Suprapubic skin (tissue), 4 donors: ENCODE results near the gene SND1. TPM values are rescaled to one million over a fixed set of nuclear protein-coding genes. Genes with fewer than 3 reads are reported as not detected.

Source experiments
- DNase-seq, 2 donors: peaks; one replicate each; pipeline ENCODE4 v3.0.0-alpha.2; 2019; ENCODE audit warnings: low spot score in 2 of 2
- H3K27ac ChIP-seq: fragments of 200-600 bp; sonication (generic); one replicate; pipeline ENCODE4 v1.5.1; 2019
- H3K27me3 ChIP-seq: fragments of 200-600 bp; sonication (generic); one replicate; pipeline ENCODE4 v1.5.1; 2019
- H3K36me3 ChIP-seq: fragments of 200-600 bp; sonication (generic); one replicate; pipeline ENCODE4 v1.5.1; 2019
- H3K4me1 ChIP-seq: fragments of 200-600 bp; sonication (generic); one replicate; pipeline ENCODE4 v1.5.1; 2019
- H3K4me3 ChIP-seq: fragments of 200-600 bp; sonication (generic); one replicate; pipeline ENCODE4 v1.5.1; 2019; ENCODE audit warnings: mild to moderate bottlenecking
- H3K9me3 ChIP-seq: fragments of 200-600 bp; sonication (generic); one replicate; pipeline ENCODE4 v1.5.1; 2019
- EP300 ChIP-seq: sonication (generic); formaldehyde crosslinking; IDR thresholded peaks from one replicate; pipeline ENCODE4 v1.6.1; 2017; ENCODE audit warnings: antibody characterized with exemption
- POLR2A ChIP-seq, 2 donors: fragments of 450-650 bp; IDR thresholded peaks; one replicate each; pipeline ENCODE4 v1.6.1; 2017; ENCODE audit warnings: antibody characterized with exemption in 2 of 2, mild to moderate bottlenecking in 2 of 2, moderate library complexity in 2 of 2
- POLR2AphosphoS5 ChIP-seq, 3 donors: sonication (generic); formaldehyde crosslinking; IDR thresholded peaks; one replicate each; pipeline ENCODE4 v1.6.1; 2017; ENCODE audit warnings: antibody characterized with exemption in 3 of 3
- WGBS: methylation state at CpG from one replicate; pipeline ENCODE4 v1.1.5; 2018; 5-methylcytosine and 5-hydroxymethylcytosine counted together
- total RNA-seq, 4 donors: library from RNA; depleted of rRNA; stranded (reverse); fragments of >200 nt; gene quantifications; one replicate each; pipeline ENCODE4 v1.1.0, GENCODE V29; 2016
- TF ChIP-seq, protein P1 (sequence below), 2 donors: fragments of 200-600 bp in 1 of 2; fragments of 450-650 bp in 1 of 2; sonication (generic) in 1 of 2; IDR thresholded peaks; one replicate each; pipeline ENCODE4 v1.5.1; 2016 to 2019; ENCODE audit warnings: antibody characterized with exemption in 2 of 2, mild to moderate bottlenecking in 1 of 2, moderate library complexity in 1 of 2

Gene SND1
- total RNA-seq, 4 donors from 2014 or later = 72.2 to 99.8 (median 77.2) TPM

DNA sequence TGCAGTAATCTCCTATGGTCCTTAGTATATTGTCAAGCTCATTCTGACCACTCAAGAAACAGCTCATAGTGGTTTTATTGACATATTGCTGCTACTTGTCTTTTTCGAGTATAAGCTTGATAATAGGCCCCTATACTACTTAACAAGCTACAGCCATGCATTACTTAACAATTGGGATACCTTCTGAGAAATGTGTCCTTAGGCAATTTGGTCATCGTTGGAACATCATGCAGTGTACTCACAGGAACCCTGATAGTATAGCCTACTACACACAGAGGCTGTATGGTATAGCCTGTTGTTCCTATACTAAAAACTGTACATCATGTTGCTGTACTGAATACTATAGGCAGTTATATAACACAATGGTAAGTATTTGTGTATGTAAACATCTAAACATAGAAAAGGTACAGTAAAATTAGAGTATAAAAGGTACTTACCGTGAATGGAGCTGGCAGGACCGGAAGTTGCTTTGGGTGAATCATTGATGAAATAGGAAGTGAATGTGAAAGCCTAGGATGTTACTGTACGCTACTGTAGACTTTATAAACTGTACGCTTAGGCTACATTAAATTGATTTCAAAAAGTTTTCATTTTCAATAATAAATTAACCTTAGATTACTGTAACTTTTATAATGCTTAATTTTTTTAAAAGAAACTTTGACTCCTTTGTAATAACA lies 218.4 kb downstream of the SND1 start:
- Histone ChIP-seq H3K27me3 (no peaks in the 10 kb centered on the region), H3K4me1 (no peaks in the 10 kb centered on the region), H3K9me3 (no peaks in the 10 kb centered on the region), H3K4me3 (no peak overlapping the region), H3K27ac (no peak overlapping the region), H3K36me3 (no peaks in the 10 kb centered on the region)
- TF ChIP-seq EP300 = no peak
- no peak for TF ChIP-seq POLR2AphosphoS5 (IDR thresholded peaks at IDR 0.05)
- TF ChIP-seq, protein P1, sequence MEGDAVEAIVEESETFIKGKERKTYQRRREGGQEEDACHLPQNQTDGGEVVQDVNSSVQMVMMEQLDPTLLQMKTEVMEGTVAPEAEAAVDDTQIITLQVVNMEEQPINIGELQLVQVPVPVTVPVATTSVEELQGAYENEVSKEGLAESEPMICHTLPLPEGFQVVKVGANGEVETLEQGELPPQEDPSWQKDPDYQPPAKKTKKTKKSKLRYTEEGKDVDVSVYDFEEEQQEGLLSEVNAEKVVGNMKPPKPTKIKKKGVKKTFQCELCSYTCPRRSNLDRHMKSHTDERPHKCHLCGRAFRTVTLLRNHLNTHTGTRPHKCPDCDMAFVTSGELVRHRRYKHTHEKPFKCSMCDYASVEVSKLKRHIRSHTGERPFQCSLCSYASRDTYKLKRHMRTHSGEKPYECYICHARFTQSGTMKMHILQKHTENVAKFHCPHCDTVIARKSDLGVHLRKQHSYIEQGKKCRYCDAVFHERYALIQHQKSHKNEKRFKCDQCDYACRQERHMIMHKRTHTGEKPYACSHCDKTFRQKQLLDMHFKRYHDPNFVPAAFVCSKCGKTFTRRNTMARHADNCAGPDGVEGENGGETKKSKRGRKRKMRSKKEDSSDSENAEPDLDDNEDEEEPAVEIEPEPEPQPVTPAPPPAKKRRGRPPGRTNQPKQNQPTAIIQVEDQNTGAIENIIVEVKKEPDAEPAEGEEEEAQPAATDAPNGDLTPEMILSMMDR (IDR thresholded peaks at IDR 0.05) = no peak
- TF ChIP-seq POLR2A (IDR thresholded peaks at IDR 0.05) = no peak
- WGBS = 85% methylated on average over 6 of the region's 6 CpGs
- DNase-seq = no peak

DNA sequence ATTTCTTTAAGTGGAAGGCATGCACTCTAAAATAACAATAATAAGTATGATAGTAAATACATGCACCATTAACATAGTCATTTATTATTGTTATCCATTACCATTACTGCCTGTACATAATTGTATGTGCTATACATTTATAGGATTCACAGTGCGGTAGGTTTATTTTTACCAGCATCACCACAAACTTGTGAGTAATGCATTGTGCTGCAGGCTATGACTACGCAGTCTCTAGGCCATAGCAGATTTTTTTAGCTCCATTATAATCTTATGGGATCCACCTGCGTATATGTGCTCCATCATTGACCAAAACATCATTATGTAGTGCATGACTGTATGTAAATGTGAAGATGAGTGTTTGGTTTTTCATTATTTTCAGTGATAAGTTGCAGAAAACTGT lies 219.2 kb downstream of the SND1 start:
- no peaks in the 10 kb centered on the region for H3K36me3 ChIP-seq
- no peaks in the 10 kb centered on the region for H3K4me1 ChIP-seq
- 97% methylated on average over 3 of the region's 3 CpGs for WGBS
- TF ChIP-seq POLR2AphosphoS5 (IDR thresholded peaks at IDR 0.05) (no peak), POLR2A (IDR thresholded peaks at IDR 0.05) (no peak), EP300 (no peak)
- TF ChIP-seq, protein P1 (IDR thresholded peaks at IDR 0.05) = no peak
- DNase-seq = no peak
- no peaks in the 10 kb centered on the region for H3K9me3 ChIP-seq
- H3K27ac ChIP-seq = no peak overlapping the region
- no peak overlapping the region for H3K4me3 ChIP-seq
- no peaks in the 10 kb centered on the region for H3K27me3 ChIP-seq

DNA sequence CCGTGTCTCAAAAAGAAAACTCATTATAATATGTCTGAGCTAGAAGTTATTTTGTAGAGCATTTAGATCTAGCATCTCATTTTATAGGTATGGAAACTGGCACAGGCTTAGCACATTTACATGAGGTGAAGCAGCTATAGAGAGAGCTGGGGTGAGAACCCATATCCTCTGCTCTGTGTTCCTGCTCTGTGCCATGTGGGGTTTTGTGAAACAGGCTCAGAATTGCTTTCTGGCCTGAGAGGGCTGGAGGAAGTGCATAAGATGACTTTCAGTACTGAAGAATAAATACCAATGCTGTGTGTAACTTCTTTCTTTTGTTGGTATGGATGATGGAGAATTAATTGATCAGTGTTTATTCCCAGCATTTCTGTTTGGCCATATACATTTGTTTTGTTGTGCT lies 220.1 kb downstream of the SND1 start:
- Histone ChIP-seq H3K36me3 (no peaks in the 10 kb centered on the region), H3K4me1 (no peaks in the 10 kb centered on the region), H3K4me3 (no peak overlapping the region), H3K27me3 (no peaks in the 10 kb centered on the region), H3K9me3 (no peaks in the 10 kb centered on the region), H3K27ac (no peak overlapping the region)
- TF ChIP-seq EP300 (no peak), POLR2AphosphoS5 (IDR thresholded peaks at IDR 0.05) (no peak), POLR2A (IDR thresholded peaks at IDR 0.05) (no peak)
- TF ChIP-seq, protein P1 (IDR thresholded peaks at IDR 0.05) = no peak
- 100% methylated on average over 1 of the region's 1 CpG for WGBS
- no peak for DNase-seq

DNA sequence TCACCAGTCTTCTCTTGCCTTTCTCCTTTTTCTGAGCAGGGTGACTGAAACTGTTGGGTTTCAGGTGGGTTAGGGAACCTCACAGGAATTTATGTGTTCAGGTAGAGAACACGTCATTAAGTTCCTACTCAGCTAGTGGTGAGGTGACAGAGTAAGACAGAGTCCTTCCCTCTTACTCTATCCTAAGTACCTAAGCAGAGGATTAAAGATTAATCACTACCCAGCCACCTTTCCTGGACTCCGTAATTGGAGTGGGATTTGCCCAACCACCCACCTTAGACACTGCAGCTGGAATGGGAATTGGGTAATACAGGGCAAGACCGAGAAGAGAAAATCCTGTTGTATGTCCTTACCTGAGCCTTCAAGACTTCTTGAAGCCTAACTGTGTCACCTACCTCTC lies 221.2 kb downstream of the SND1 start:
- no peak overlapping the region for H3K4me3 ChIP-seq
- no peak overlapping the region for H3K27ac ChIP-seq
- 93% methylated on average over 3 of the region's 3 CpGs for WGBS
- H3K9me3 ChIP-seq = no peaks in the 10 kb centered on the region
- no peaks in the 10 kb centered on the region for H3K4me1 ChIP-seq
- TF ChIP-seq POLR2A (IDR thresholded peaks at IDR 0.05) = no peak
- TF ChIP-seq, protein P1 (IDR thresholded peaks at IDR 0.05) = no peak
- no peak for TF ChIP-seq POLR2AphosphoS5 (IDR thresholded peaks at IDR 0.05)
- TF ChIP-seq EP300 = no peak
- no peak for DNase-seq
- no peaks in the 10 kb centered on the region for H3K27me3 ChIP-seq
- H3K36me3 ChIP-seq = no peaks in the 10 kb centered on the region

DNA sequence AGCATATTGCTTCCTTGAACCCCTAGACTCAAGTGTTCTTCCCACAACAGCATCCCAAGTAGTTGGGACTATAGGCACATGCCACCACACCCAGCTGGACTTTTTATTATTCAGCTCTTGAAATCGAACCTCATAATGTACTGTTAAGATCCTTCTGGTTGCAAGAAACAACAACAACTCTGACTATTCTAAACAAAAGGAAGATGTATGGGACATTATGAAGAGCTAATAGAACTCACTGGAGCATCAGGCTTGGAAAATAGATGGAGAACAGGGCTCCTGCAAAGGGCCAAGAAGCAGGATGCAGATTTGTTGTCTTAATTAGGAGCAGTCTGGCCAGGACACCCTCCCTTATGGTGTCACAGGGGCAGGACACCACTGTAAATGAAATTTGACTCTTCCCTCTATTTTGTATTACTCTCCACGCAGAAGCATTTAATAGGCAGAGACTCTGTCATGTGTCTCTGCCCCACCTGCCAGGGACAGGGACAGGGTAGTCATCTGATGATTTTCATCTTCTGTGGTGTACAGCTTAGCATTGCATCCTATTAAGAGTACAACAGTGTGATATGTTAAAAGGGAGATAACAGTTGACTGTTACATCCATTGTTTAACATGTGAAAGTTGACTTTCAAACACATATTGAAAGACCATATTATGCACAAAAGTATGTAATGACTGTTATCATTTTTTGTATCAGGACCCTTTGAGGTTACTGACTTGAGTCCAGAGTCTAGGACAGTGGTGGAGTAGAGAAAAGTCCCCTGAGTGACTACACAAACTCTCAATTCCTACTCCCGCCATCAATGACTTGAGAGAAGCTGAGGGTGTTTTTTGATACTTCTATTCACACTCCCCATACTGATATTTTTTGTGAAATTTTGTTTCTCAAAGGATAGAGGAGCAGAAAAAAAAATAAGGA lies 222.0 kb downstream of the SND1 start:
- H3K27me3 ChIP-seq = no peaks in the 10 kb centered on the region
- no peak for DNase-seq
- WGBS = 96% methylated on average over 3 of the region's 3 CpGs
- no peaks in the 10 kb centered on the region for H3K4me1 ChIP-seq
- H3K4me3 ChIP-seq = no peak overlapping the region
- no peaks in the 10 kb centered on the region for H3K36me3 ChIP-seq
- no peak overlapping the region for H3K27ac ChIP-seq
- no peaks in the 10 kb centered on the region for H3K9me3 ChIP-seq
- TF ChIP-seq POLR2AphosphoS5 (IDR thresholded peaks at IDR 0.05) (no peak), POLR2A (IDR thresholded peaks at IDR 0.05) (no peak), EP300 (no peak)
- TF ChIP-seq, protein P1 (IDR thresholded peaks at IDR 0.05) = no peak
